WTC11 (cell line): Measurements from ENCODE around the gene C1R. TPM values are rescaled to one million over a fixed set of nuclear protein-coding genes. Genes with fewer than 3 reads are reported as not detected.

Experiments used
- ATAC-seq: fragments of 200-7000 bp; cut with Tn5 transposase; 2 replicates; pipeline ENCODE4 v1.10.0; 2021; ENCODE audit warnings: mild to moderate bottlenecking, moderate library complexity
- CTCF ChIA-PET: fragments of 300-600 bp; sonication (Branson Sonifier 250); formaldehyde crosslinking; loops from one replicate; lab custom pipeline; 2021; ENCODE audit warnings: antibody characterized with exemption; lab: Charles Lee
- POLR2A ChIA-PET: fragments of 350-600 bp; sonication (Branson Sonifier 250); formaldehyde crosslinking; loops from one replicate; lab custom pipeline; 2021; ENCODE audit warnings: antibody characterized with exemption; lab: Charles Lee
- DNase-seq: peaks from one replicate; pipeline ENCODE4 v3.0.0; 2021; ENCODE audit warnings: low spot score
- H3K27ac Mint-ChIP-seq: 2 replicates; pipeline ENCODE4 v1.8.0; 2021; ENCODE audit warnings: mixed read lengths
- H3K27me3 Mint-ChIP-seq: 2 replicates; pipeline ENCODE4 v1.8.0; 2021; ENCODE audit warnings: low read depth, mild to moderate bottlenecking, moderate library complexity, mixed read lengths
- H3K36me3 Mint-ChIP-seq: 2 replicates; pipeline ENCODE4 v1.8.0; 2021; ENCODE audit warnings: mixed read lengths
- H3K4me1 Mint-ChIP-seq: 2 replicates; pipeline ENCODE4 v1.8.0; 2022; ENCODE audit warnings: mixed read lengths
- H3K4me3 Mint-ChIP-seq: 2 replicates; pipeline ENCODE4 v1.8.0; 2021; ENCODE audit warnings: mild to moderate bottlenecking, moderate library complexity, mixed read lengths
- H3K9me3 Mint-ChIP-seq: 2 replicates; pipeline ENCODE4 v1.8.0; 2021; ENCODE audit warnings: mixed read lengths
- ATF1 ChIP-seq: sonication (generic); formaldehyde crosslinking; IDR thresholded peaks from 2 replicates; pipeline ENCODE4 v1.8.1; 2023; ENCODE audit warnings: mild to moderate bottlenecking, moderate library complexity, missing genetic modification reagents
- CBFB ChIP-seq: sonication (generic); formaldehyde crosslinking; IDR thresholded peaks from 2 replicates; pipeline ENCODE4 v1.8.1; 2022; ENCODE audit warnings: mild to moderate bottlenecking, low read depth, missing genetic modification reagents
- EMX1 ChIP-seq: fragments of 250-450 bp; sonication (Bioruptor Pico); IDR thresholded peaks from 2 replicates; pipeline ENCODE4 v1.8.0; 2021; ENCODE audit warnings: mild to moderate bottlenecking
- GRHL2 ChIP-seq: fragments of 250-450 bp; sonication (Bioruptor Pico); IDR thresholded peaks from 2 replicates; pipeline ENCODE4 v1.8.0; 2022; ENCODE audit warnings: mild to moderate bottlenecking, moderate library complexity; ENCODE audit not compliant: insufficient replicate concordance, severe bottlenecking
- HMGA2 ChIP-seq: fragments of 250-450 bp; sonication (Bioruptor Pico); IDR thresholded peaks from 2 replicates; pipeline ENCODE4 v1.4.0; 2021; ENCODE audit warnings: mild to moderate bottlenecking, moderate library complexity
- IRF2 ChIP-seq: sonication (generic); formaldehyde crosslinking; IDR thresholded peaks from 2 replicates; pipeline ENCODE4 v1.8.0; 2022; ENCODE audit warnings: low read depth, missing genetic modification reagents, borderline replicate concordance
- RORB ChIP-seq: fragments of 250-450 bp; sonication (Bioruptor Pico); IDR thresholded peaks from 2 replicates; pipeline ENCODE4 v1.9.0; 2021; ENCODE audit warnings: mild to moderate bottlenecking
- SMAD3 ChIP-seq: sonication (generic); formaldehyde crosslinking; IDR thresholded peaks from 2 replicates; pipeline ENCODE4 v1.8.0; 2022; ENCODE audit warnings: missing genetic modification reagents, mild to moderate bottlenecking, borderline replicate concordance
- SMAD4 ChIP-seq: sonication (generic); formaldehyde crosslinking; IDR thresholded peaks from 2 replicates; pipeline ENCODE4 v1.8.0; 2022; ENCODE audit warnings: mild to moderate bottlenecking, missing genetic modification reagents
- USF2 ChIP-seq: sonication (generic); formaldehyde crosslinking; IDR thresholded peaks from 2 replicates; pipeline ENCODE4 v1.8.1; 2023; ENCODE audit warnings: mild to moderate bottlenecking, missing genetic modification reagents, moderate library complexity
- ZNF219 ChIP-seq: sonication (generic); formaldehyde crosslinking; IDR thresholded peaks from 2 replicates; pipeline ENCODE4 v1.8.0; 2023; ENCODE audit warnings: missing genetic modification reagents, mild to moderate bottlenecking, borderline replicate concordance
- ZNF532 ChIP-seq: fragments of 250-450 bp; sonication (Bioruptor Pico); IDR thresholded peaks from 2 replicates; pipeline ENCODE4 v1.9.0; 2021; ENCODE audit warnings: mild to moderate bottlenecking, borderline replicate concordance
- total RNA-seq: library from RNA; stranded (reverse); gene quantifications from 3 replicates; pipeline ENCODE4 v1.2.3, GENCODE V29; 2021
- TF ChIP-seq, protein P1 (sequence below): fragments of 250-450 bp; sonication (Bioruptor Pico); IDR thresholded peaks from 2 replicates; pipeline ENCODE4 v1.8.0; 2021; ENCODE audit warnings: mild to moderate bottlenecking
- TF ChIP-seq, protein P2 (sequence below): sonication (generic); formaldehyde crosslinking; IDR thresholded peaks from 2 replicates; pipeline ENCODE4 v1.8.1; 2023; ENCODE audit warnings: mild to moderate bottlenecking, missing genetic modification reagents
- TF ChIP-seq, protein P3 (sequence below): fragments of 250-450 bp; sonication (Bioruptor Pico); IDR thresholded peaks from 2 replicates; pipeline ENCODE4 v1.9.0; 2021; ENCODE audit warnings: mild to moderate bottlenecking
- TF ChIP-seq, protein P4 (sequence below): sonication (generic); formaldehyde crosslinking; IDR thresholded peaks from 2 replicates; pipeline ENCODE4 v1.8.1; 2022; ENCODE audit warnings: missing genetic modification reagents, borderline replicate concordance
- TF ChIP-seq, protein P5 (sequence below): fragments of 250-450 bp; sonication (Bioruptor Pico); conservative IDR thresholded peaks from 2 replicates; pipeline ENCODE4 v1.9.0; 2021; ENCODE audit warnings: mild to moderate bottlenecking

The C1R gene
- total RNA-seq, 1 experiment from 2014 or later: 8.4 TPM

- TF ChIP-seq, protein P1, sequence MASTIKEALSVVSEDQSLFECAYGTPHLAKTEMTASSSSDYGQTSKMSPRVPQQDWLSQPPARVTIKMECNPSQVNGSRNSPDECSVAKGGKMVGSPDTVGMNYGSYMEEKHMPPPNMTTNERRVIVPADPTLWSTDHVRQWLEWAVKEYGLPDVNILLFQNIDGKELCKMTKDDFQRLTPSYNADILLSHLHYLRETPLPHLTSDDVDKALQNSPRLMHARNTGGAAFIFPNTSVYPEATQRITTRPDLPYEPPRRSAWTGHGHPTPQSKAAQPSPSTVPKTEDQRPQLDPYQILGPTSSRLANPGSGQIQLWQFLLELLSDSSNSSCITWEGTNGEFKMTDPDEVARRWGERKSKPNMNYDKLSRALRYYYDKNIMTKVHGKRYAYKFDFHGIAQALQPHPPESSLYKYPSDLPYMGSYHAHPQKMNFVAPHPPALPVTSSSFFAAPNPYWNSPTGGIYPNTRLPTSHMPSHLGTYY: no peak
- TF ChIP-seq, protein P2, sequence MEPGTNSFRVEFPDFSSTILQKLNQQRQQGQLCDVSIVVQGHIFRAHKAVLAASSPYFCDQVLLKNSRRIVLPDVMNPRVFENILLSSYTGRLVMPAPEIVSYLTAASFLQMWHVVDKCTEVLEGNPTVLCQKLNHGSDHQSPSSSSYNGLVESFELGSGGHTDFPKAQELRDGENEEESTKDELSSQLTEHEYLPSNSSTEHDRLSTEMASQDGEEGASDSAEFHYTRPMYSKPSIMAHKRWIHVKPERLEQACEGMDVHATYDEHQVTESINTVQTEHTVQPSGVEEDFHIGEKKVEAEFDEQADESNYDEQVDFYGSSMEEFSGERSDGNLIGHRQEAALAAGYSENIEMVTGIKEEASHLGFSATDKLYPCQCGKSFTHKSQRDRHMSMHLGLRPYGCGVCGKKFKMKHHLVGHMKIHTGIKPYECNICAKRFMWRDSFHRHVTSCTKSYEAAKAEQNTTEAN (CRISPR knock-in tag): no peak
- TF ChIP-seq RORB (CRISPR knock-in tag): no peak
- TF ChIP-seq HMGA2 (CRISPR knock-in tag): no peak
- TF ChIP-seq CBFB (CRISPR knock-in tag): no peak
- no peak for TF ChIP-seq ZNF532 (CRISPR knock-in tag)
- TF ChIP-seq, protein P3, sequence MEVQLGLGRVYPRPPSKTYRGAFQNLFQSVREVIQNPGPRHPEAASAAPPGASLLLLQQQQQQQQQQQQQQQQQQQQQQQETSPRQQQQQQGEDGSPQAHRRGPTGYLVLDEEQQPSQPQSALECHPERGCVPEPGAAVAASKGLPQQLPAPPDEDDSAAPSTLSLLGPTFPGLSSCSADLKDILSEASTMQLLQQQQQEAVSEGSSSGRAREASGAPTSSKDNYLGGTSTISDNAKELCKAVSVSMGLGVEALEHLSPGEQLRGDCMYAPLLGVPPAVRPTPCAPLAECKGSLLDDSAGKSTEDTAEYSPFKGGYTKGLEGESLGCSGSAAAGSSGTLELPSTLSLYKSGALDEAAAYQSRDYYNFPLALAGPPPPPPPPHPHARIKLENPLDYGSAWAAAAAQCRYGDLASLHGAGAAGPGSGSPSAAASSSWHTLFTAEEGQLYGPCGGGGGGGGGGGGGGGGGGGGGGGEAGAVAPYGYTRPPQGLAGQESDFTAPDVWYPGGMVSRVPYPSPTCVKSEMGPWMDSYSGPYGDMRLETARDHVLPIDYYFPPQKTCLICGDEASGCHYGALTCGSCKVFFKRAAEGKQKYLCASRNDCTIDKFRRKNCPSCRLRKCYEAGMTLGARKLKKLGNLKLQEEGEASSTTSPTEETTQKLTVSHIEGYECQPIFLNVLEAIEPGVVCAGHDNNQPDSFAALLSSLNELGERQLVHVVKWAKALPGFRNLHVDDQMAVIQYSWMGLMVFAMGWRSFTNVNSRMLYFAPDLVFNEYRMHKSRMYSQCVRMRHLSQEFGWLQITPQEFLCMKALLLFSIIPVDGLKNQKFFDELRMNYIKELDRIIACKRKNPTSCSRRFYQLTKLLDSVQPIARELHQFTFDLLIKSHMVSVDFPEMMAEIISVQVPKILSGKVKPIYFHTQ (CRISPR knock-in tag): no peak
- TF ChIP-seq SMAD3 (CRISPR knock-in tag): no peak
- TF ChIP-seq SMAD4 (CRISPR knock-in tag): no peak
- TF ChIP-seq EMX1: no peak
- no peak for TF ChIP-seq GRHL2 (CRISPR knock-in tag)
- TF ChIP-seq USF2 (CRISPR knock-in tag): no peak
- TF ChIP-seq IRF2 (CRISPR knock-in tag): no peak
- TF ChIP-seq, protein P4, sequence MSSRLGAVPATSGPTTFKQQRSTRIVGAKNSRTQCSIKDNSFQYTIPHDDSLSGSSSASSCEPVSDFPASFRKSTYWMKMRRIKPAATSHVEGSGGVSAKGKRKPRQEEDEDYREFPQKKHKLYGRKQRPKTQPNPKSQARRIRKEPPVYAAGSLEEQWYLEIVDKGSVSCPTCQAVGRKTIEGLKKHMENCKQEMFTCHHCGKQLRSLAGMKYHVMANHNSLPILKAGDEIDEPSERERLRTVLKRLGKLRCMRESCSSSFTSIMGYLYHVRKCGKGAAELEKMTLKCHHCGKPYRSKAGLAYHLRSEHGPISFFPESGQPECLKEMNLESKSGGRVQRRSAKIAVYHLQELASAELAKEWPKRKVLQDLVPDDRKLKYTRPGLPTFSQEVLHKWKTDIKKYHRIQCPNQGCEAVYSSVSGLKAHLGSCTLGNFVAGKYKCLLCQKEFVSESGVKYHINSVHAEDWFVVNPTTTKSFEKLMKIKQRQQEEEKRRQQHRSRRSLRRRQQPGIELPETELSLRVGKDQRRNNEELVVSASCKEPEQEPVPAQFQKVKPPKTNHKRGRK (CRISPR knock-in tag): no peak
- TF ChIP-seq ATF1 (CRISPR knock-in tag): no peak
- no peak for TF ChIP-seq ZNF219 (CRISPR knock-in tag)
- TF ChIP-seq, protein P5, sequence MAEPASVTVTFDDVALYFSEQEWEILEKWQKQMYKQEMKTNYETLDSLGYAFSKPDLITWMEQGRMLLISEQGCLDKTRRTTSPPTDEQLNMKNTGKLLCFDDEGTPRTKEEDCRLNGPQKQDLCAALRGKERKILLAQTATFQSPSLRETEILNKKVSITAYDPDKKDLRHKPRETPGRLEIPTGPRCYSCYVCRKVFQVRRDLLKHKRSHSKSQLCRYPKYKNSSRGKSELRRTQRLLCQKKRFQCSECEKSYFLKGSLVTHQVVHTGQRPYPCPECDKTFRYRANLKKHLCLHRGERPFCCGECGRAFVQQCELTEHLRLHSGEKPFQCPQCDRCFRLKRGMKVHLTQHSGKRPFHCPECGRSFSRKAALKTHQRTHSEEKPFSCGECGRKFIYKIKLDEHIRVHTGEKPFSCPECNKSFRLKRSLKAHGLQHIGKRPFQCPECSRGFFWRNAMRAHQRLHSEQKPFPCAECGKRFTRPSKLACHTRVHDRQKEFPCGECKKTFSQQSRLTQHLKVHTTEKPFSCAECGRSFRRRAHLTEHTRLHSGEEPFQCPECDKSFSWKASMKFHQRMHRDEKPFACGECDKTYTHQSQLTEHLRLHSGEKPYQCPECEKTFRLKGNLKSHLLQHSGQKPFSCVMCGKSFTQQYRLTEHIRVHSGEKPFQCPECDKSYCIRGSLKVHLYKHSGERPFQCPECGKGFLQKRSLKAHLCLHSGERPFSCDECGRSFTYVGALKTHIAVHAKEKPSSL: no peak
- Mint-ChIP-seq H3K4me1 (no peaks in the 10 kb centered on the region), H3K4me3 (no peak overlapping the region), H3K9me3 (no peaks in the 10 kb centered on the region), H3K27ac (no peak overlapping the region), H3K27me3 (peaks cover 7% of the 10 kb centered on the region; the same call in 1 of the 2 replicates), H3K36me3 (no peaks in the 10 kb centered on the region)
- no peak for ATAC-seq
- ChIA-PET POLR2A (no interaction called here), CTCF (interaction anchor here (0.7 kb wide), 1 partner anchor 33 kb away, joined by 3 read pairs; no protein-coding TSS in a partner anchor)
- DNase-seq: no peak
Measured at GRCh38 chr12:7075939-7076338, 16.3 kb downstream of the C1R start.
